ENCODE results near the gene NBPF1. TPM values are rescaled to one million over a fixed set of nuclear protein-coding genes. Genes with fewer than 3 reads are reported as not detected.

NBPF1 gene
- total and polyA plus RNA-seq, 9 of the 15 experiments (the other 6 are each of a cell fraction or from before 2014, with no cell fraction given): 5.2 to 42.6 (median 24.1) TPM

DNA sequence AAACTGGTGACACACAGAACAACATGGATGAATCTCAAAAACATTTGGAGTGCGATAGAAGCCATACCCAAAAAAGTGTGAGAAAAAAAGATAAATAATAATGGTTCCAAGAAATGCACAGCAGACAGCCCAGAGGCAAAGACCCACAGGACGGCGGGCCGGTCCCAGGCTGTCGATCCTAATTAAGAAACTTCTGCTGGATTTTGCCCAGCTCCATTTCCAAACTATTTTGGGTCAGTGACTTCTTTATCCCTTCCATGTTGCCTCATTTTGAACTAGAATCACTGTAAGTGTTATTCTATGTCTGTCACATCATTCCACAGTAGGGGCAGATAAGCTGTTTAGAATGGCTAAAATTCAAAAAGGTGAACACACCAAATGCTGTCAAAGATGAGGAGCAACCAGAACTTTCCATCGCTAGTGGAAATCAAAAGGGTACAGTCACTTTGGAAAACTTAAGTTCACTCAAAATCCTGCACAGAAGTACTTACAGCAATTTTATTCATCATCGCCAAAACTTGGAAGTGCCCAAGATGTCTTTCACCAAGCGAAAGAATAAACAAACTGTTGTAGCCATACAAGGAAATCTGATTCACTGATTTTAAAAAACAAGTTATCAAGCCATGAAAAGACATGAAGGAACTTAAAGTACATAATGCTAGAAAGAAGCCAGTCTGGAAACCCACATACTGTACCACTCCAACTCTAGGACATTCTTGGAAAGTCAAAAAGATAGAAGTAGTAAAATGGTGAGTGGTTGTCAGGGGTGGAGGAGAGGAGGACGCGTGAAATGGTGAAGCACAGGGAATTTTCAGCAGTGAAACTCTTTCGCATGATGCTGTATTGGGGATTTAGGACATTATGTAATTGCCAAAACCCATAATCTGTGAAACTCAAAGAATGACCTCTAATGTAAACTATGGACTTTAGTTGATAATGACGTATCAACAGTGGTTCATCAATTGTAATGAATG lies 7.5 kb downstream of the NBPF1 start (continued):
- TF ChIP-seq GTF2F1 (IDR thresholded peaks at IDR 0.05; ENCODE audit: low read depth, low read length) (no peak), ZNF134 (CRISPR knock-in tag; conservative IDR thresholded peaks at IDR 0.05) (no peak), TCF3 (CRISPR knock-in tag; IDR thresholded peaks at IDR 0.05) (no peak), ZNF512 (tag; IDR thresholded peaks at IDR 0.05) (0 out of 2 replicates have a peak, but pooled peaks have one; percentile 16), ZNF133 (CRISPR knock-in tag; IDR thresholded peaks at IDR 0.05) (no peak), HDAC6 (IDR thresholded peaks at IDR 0.05; ENCODE audit: low read depth, low read length) (no peak), RBM14 (IDR thresholded peaks at IDR 0.05; ENCODE audit: borderline replicate concordance, insufficient read depth, low read depth, low read length) (no peak), ZNF347 (CRISPR knock-in tag; IDR thresholded peaks at IDR 0.05; ENCODE audit: low read depth) (no peak), MLLT1 (IDR thresholded peaks at IDR 0.05) (no peak), TCF7 (IDR thresholded peaks at IDR 0.05; ENCODE audit: borderline replicate concordance) (no peak), FOS (IDR thresholded peaks at IDR 0.05; ENCODE audit: extremely low read depth, insufficient read length) (no peak), POLR2AphosphoS5 (IDR thresholded peaks at IDR 0.05; ENCODE audit: control insufficient read depth, insufficient read depth, low read depth, low read length) (no peak)
- TF ChIP-seq, protein P1, sequence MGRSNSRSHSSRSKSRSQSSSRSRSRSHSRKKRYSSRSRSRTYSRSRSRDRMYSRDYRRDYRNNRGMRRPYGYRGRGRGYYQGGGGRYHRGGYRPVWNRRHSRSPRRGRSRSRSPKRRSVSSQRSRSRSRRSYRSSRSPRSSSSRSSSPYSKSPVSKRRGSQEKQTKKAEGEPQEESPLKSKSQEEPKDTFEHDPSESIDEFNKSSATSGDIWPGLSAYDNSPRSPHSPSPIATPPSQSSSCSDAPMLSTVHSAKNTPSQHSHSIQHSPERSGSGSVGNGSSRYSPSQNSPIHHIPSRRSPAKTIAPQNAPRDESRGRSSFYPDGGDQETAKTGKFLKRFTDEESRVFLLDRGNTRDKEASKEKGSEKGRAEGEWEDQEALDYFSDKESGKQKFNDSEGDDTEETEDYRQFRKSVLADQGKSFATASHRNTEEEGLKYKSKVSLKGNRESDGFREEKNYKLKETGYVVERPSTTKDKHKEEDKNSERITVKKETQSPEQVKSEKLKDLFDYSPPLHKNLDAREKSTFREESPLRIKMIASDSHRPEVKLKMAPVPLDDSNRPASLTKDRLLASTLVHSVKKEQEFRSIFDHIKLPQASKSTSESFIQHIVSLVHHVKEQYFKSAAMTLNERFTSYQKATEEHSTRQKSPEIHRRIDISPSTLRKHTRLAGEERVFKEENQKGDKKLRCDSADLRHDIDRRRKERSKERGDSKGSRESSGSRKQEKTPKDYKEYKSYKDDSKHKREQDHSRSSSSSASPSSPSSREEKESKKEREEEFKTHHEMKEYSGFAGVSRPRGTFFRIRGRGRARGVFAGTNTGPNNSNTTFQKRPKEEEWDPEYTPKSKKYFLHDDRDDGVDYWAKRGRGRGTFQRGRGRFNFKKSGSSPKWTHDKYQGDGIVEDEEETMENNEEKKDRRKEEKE (IDR thresholded peaks at IDR 0.05; ENCODE audit: borderline replicate concordance in 1 of 2, control insufficient read depth in 1 of 2, low read depth in 2 of 2, low read length in 1 of 2): no peak
- TF ChIP-seq, protein P2, sequence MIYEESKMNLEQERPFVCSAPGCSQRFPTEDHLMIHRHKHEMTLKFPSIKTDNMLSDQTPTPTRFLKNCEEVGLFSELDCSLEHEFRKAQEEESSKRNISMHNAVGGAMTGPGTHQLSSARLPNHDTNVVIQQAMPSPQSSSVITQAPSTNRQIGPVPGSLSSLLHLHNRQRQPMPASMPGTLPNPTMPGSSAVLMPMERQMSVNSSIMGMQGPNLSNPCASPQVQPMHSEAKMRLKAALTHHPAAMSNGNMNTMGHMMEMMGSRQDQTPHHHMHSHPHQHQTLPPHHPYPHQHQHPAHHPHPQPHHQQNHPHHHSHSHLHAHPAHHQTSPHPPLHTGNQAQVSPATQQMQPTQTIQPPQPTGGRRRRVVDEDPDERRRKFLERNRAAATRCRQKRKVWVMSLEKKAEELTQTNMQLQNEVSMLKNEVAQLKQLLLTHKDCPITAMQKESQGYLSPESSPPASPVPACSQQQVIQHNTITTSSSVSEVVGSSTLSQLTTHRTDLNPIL (CRISPR knock-in tag; IDR thresholded peaks at IDR 0.05): 0 out of 2 replicates have a peak, but pooled peaks have one; percentile 53
